WTC11 (cell line): ENCODE results near the gene UTP14A. TPM values are rescaled to one million over a fixed set of nuclear protein-coding genes. Genes with fewer than 3 reads are reported as not detected.
A peak's percentile ranks its signal among the peaks of the same experiment; 100 is the strongest.

Source experiments
- ATAC-seq: fragments of 200-7000 bp; cut with Tn5 transposase; 2 replicates; pipeline ENCODE4 v1.10.0; 2021; ENCODE audit warnings: mild to moderate bottlenecking, moderate library complexity
- CTCF ChIA-PET: fragments of 300-600 bp; sonication (Branson Sonifier 250); formaldehyde crosslinking; loops from one replicate; lab custom pipeline; 2021; ENCODE audit warnings: antibody characterized with exemption; lab: Charles Lee
- POLR2A ChIA-PET: fragments of 350-600 bp; sonication (Branson Sonifier 250); formaldehyde crosslinking; loops from one replicate; lab custom pipeline; 2021; ENCODE audit warnings: antibody characterized with exemption; lab: Charles Lee
- DNase-seq: peaks from one replicate; pipeline ENCODE4 v3.0.0; 2021; ENCODE audit warnings: low spot score
- H3K27ac Mint-ChIP-seq: 2 replicates; pipeline ENCODE4 v1.8.0; 2021; ENCODE audit warnings: mixed read lengths
- H3K27me3 Mint-ChIP-seq: 2 replicates; pipeline ENCODE4 v1.8.0; 2021; ENCODE audit warnings: low read depth, mild to moderate bottlenecking, moderate library complexity, mixed read lengths
- H3K36me3 Mint-ChIP-seq: 2 replicates; pipeline ENCODE4 v1.8.0; 2021; ENCODE audit warnings: mixed read lengths
- H3K4me1 Mint-ChIP-seq: 2 replicates; pipeline ENCODE4 v1.8.0; 2022; ENCODE audit warnings: mixed read lengths
- H3K4me3 Mint-ChIP-seq: 2 replicates; pipeline ENCODE4 v1.8.0; 2021; ENCODE audit warnings: mild to moderate bottlenecking, moderate library complexity, mixed read lengths
- H3K9me3 Mint-ChIP-seq: 2 replicates; pipeline ENCODE4 v1.8.0; 2021; ENCODE audit warnings: mixed read lengths
- ARID4B ChIP-seq: sonication (generic); formaldehyde crosslinking; IDR thresholded peaks from 2 replicates; pipeline ENCODE4 v1.8.0; 2023; ENCODE audit warnings: missing genetic modification reagents, mild to moderate bottlenecking, borderline replicate concordance
- ATF2 ChIP-seq: sonication (generic); formaldehyde crosslinking; IDR thresholded peaks from 2 replicates; pipeline ENCODE4 v1.8.1; 2022; ENCODE audit warnings: low read depth, missing genetic modification reagents, borderline replicate concordance
- ATF3 ChIP-seq: sonication (generic); formaldehyde crosslinking; conservative IDR thresholded peaks from 2 replicates; pipeline ENCODE4 v1.8.1; 2022; ENCODE audit warnings: mild to moderate bottlenecking, missing genetic modification reagents
- ATF6 ChIP-seq: sonication (generic); formaldehyde crosslinking; IDR thresholded peaks from 2 replicates; pipeline ENCODE4 v1.8.1; 2023; ENCODE audit warnings: mild to moderate bottlenecking, missing genetic modification reagents
- E2F1 ChIP-seq: sonication (generic); formaldehyde crosslinking; IDR thresholded peaks from 2 replicates; pipeline ENCODE4 v1.8.0; 2022; ENCODE audit warnings: mild to moderate bottlenecking, missing genetic modification reagents
- EMX1 ChIP-seq: fragments of 250-450 bp; sonication (Bioruptor Pico); IDR thresholded peaks from 2 replicates; pipeline ENCODE4 v1.8.0; 2021; ENCODE audit warnings: mild to moderate bottlenecking
- ERG ChIP-seq: fragments of 250-450 bp; sonication (Bioruptor Pico); IDR thresholded peaks from 2 replicates; pipeline ENCODE4 v1.8.0; 2021; ENCODE audit warnings: mild to moderate bottlenecking
- NR2C2 ChIP-seq: sonication (generic); formaldehyde crosslinking; IDR thresholded peaks from 2 replicates; pipeline ENCODE4 v1.8.0; 2022; ENCODE audit warnings: mild to moderate bottlenecking, missing genetic modification reagents
- PRDM15 ChIP-seq: sonication (generic); formaldehyde crosslinking; IDR thresholded peaks from 2 replicates; pipeline ENCODE4 v1.8.0; 2022; ENCODE audit warnings: missing genetic modification reagents
- PRRX2 ChIP-seq: fragments of 250-450 bp; sonication (Bioruptor Pico); IDR thresholded peaks from 2 replicates; pipeline ENCODE4 v1.8.0; 2021; ENCODE audit warnings: mild to moderate bottlenecking
- SMAD4 ChIP-seq: sonication (generic); formaldehyde crosslinking; IDR thresholded peaks from 2 replicates; pipeline ENCODE4 v1.8.0; 2022; ENCODE audit warnings: mild to moderate bottlenecking, missing genetic modification reagents
- ZMAT4 ChIP-seq: fragments of 250-450 bp; sonication (Bioruptor Pico); IDR thresholded peaks from 2 replicates; pipeline ENCODE4 v1.9.0; 2021; ENCODE audit warnings: mild to moderate bottlenecking
- ZNF281 ChIP-seq: sonication (generic); formaldehyde crosslinking; IDR thresholded peaks from 2 replicates; pipeline ENCODE4 v1.8.0; 2023; ENCODE audit warnings: mild to moderate bottlenecking, missing genetic modification reagents
- ZNF317 ChIP-seq: sonication (generic); formaldehyde crosslinking; IDR thresholded peaks from 2 replicates; pipeline ENCODE4 v1.8.1; 2023; ENCODE audit warnings: low read depth, mild to moderate bottlenecking, moderate library complexity, missing genetic modification reagents, borderline replicate concordance
- total RNA-seq: library from RNA; stranded (reverse); gene quantifications from 3 replicates; pipeline ENCODE4 v1.2.3, GENCODE V29; 2021

The UTP14A gene
- total RNA-seq, 1 experiment from 2014 or later = 17.4 TPM

- no peaks in the 10 kb centered on the region for H3K36me3 Mint-ChIP-seq
- no peak for DNase-seq
- peaks cover 37% of the 10 kb centered on the region for H3K4me1 Mint-ChIP-seq
- no peak for ATAC-seq
- POLR2A ChIA-PET = no interaction called here
- peaks cover 73% of the 10 kb centered on the region for H3K27me3 Mint-ChIP-seq
- H3K9me3 Mint-ChIP-seq = no peaks in the 10 kb centered on the region
- TF ChIP-seq ERG (CRISPR knock-in tag) = no peak
- no peak for TF ChIP-seq NR2C2 (CRISPR knock-in tag)
- no peak for TF ChIP-seq SMAD4 (CRISPR knock-in tag)
- TF ChIP-seq EMX1 (CRISPR knock-in tag) = no peak
- TF ChIP-seq, all 79 proteins: peak for 0
- no peak overlapping the region for H3K27ac Mint-ChIP-seq
- no peak overlapping the region for H3K4me3 Mint-ChIP-seq
- CTCF ChIA-PET = interaction anchor here (2.0 to 2.7 kb wide), 2 partner anchors 9 to 126 kb away, joined by 6 to 8 read pairs; no protein-coding TSS in a partner anchor
Measured at GRCh38 chrX:129934952-129935351, 29.0 kb downstream of the UTP14A start.

- Mint-ChIP-seq H3K36me3 (no peaks in the 10 kb centered on the region), H3K4me3 (no peak overlapping the region), H3K27ac (no peak overlapping the region), H3K9me3 (no peaks in the 10 kb centered on the region), H3K27me3 (peaks cover 80% of the 10 kb centered on the region), H3K4me1 (peaks cover 39% of the 10 kb centered on the region)
- ChIA-PET POLR2A (no interaction called here), CTCF (interaction anchor here (1.4 to 3.3 kb wide), 2 partner anchors 123 kb away, joined by 5 to 10 read pairs; no protein-coding TSS in a partner anchor)
- ATAC-seq (peak; percentile 47), DNase-seq (no peak)
- no peak for TF ChIP-seq PRRX2
- no peak for TF ChIP-seq ATF2 (CRISPR knock-in tag)
- no peak for TF ChIP-seq E2F1
- TF ChIP-seq ZNF317 = no peak
- no peak for TF ChIP-seq ARID4B (CRISPR knock-in tag)
- no peak for TF ChIP-seq ZMAT4 (CRISPR knock-in tag)
- TF ChIP-seq ZNF281 (CRISPR knock-in tag) = no peak
- TF ChIP-seq ATF3 = no peak
- no peak for TF ChIP-seq ERG (CRISPR knock-in tag)
- no peak for TF ChIP-seq ATF6 (CRISPR knock-in tag)
- TF ChIP-seq PRDM15 (CRISPR knock-in tag) = no peak
Measured at GRCh38 chrX:129938081-129938480, 32.1 kb downstream of the UTP14A start.
